GM23248 (cell line): Measurements from ENCODE around the gene SRPX.

Experiments
- EZH2 ChIP-seq: fragments of 200-600 bp; sonication (generic); IDR thresholded peaks from 2 replicates; pipeline ENCODE4 v1.6.1; 2018; ENCODE audit warnings: antibody characterized with exemption, mild to moderate bottlenecking; ENCODE audit not compliant: insufficient read depth, poor library complexity, severe bottlenecking
- EZH2phosphoT487 ChIP-seq: fragments of 200-600 bp; sonication (generic); IDR thresholded peaks from 2 replicates; pipeline ENCODE4 v1.6.1; 2018; ENCODE audit warnings: antibody characterized with exemption, moderate library complexity, mild to moderate bottlenecking, low read depth; ENCODE audit not compliant: insufficient read depth

GRCh38 chrX:38116706-38117105 lies 104.0 kb downstream of the SRPX start:
- no peak for TF ChIP-seq EZH2
- TF ChIP-seq EZH2phosphoT487 = no peak
